GM10266 (cell line): ENCODE data around the gene DUSP28.

Experiments used
- DNase-seq: peaks from one replicate; pipeline ENCODE4 v3.0.0; 2012; ENCODE audit errors: extremely low spot score
- CTCF ChIP-seq: IDR thresholded peaks from 2 replicates; pipeline ENCODE4 v1.5.1; 2012; ENCODE audit warnings: mild to moderate bottlenecking, low read depth; ENCODE audit not compliant: control insufficient read depth, insufficient read depth; ENCODE audit errors: missing control alignments

The DUSP28 gene

GRCh38 chr2:240591226-240591625 lies 31.1 kb downstream of the DUSP28 start:
- no peak for TF ChIP-seq CTCF
- DNase-seq = no peak

GRCh38 chr2:240591784-240592183 lies 31.6 kb downstream of the DUSP28 start:
- no peak for DNase-seq
- TF ChIP-seq CTCF = no peak

- DNase-seq = no peak
Measured at GRCh38 chr2:240593026-240593702, 33.0 kb downstream of the DUSP28 start.

GRCh38 chr2:240593703-240594451 lies 33.7 kb downstream of the DUSP28 start:
- no peak for DNase-seq
- TF ChIP-seq CTCF = no peak

More at GRCh38 chr2:240593026-240593702, 33.0 kb downstream of the DUSP28 start:
- TF ChIP-seq CTCF = no peak

- DNase-seq = no peak
- no peak for TF ChIP-seq CTCF
Measured at GRCh38 chr2:240594511-240595380, 34.6 kb downstream of the DUSP28 start.

GRCh38 chr2:240595381-240596079 lies 35.4 kb downstream of the DUSP28 start:
- peak; percentile 70 for DNase-seq
- peak; percentile 55 for TF ChIP-seq CTCF
